ENCODE results near the gene NUP107.
A peak's percentile ranks its signal among the peaks of the same experiment; 100 is the strongest.

The NUP107 gene

DNA sequence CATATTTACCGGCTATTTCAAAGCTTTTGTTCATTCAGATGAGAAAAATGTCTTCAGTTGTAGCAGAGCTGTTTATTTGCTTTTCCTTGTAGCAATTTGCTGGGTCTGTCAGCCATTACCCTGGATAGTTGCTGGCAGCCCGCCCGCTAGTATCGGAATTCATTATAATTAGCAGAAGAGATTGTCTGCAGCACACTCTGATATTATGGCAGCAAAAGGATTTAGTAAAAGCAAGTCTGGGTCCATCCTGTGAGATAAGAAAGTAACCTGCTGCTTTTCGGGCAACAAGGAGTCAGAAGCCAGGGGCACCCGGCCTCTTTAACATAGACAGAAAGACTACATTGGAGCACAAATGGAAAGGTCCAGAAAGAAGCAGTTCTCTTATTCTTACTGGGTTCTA, 53.1 kb downstream of the NUP107 start:
- no peak for DNase-seq (ENCODE audit: low spot score)

DNA sequence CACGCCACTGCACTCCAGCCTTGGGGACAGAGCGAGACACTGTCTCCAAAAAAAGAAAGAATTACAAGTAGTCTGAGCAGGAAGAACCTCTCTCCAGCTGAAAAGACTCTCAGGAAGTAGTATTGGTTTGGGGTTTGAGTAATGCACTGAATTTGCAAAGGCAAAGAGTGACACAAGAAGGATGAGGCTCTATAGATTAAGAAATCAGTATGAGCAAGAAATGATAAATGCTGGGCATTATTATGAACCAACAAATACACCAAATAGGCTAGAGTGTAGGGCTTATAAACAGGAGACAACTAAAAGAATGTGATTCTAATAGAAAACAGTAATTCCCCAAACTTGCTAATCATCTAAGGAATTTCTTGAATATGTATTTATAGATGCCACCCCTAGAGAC, 56.6 kb downstream of the NUP107 start:
- no peak for DNase-seq (ENCODE audit: low spot score)

DNA sequence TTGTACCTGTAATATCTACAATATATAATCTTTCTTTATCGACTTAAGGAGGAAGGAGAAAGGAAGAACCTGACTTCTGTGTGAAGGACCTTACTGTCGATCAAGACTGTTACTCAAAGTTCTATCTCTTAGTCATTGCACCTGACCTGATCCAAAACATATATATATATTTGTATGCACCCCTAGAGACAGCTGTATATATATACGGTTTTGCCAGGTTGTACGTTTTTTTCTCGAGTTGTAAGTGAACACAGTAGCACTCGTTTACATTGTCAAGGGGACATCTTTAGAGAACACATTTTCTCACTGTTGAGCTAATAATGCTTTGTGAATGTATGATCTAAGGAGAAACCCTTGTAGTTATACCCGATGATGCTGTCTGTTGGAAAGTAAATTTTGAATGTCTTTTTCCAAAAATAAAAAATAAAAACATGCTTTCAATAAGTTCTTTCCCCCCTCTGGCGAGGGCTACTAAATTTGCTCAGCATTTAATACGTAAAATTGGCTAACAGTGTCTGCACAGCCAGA, 58.7 kb downstream of the NUP107 start:
- no peak for DNase-seq (ENCODE audit: low spot score)

DNA sequence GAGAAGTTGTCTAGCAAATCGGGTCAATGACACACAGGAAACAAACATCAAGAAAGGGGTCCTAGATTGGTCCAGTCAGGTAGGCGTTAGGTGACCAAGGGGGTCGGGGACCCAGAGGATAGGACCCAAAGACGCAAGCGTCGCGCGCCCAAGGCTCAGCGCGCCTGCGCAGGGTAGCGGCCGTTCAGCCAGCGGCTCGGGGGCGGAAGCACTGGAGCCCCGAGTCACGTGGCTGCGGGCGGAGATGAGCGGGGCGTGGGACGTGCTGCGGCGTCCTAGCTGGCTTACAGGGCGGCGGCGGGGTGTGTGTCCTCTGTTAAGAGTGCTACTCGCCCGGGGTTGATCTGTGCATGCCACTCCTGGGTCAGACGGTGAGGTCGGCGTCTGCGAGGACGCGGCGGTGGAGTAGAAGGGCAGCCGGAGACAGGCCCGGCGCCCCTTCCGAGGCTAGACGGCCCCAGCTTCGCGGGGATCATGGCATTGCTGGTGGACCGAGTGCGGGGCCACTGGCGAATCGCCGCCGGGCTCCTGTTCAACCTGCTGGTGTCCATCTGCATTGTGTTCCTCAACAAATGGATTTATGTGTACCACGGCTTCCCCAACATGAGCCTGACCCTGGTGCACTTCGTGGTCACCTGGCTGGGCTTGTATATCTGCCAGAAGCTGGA, 59.3 kb downstream of the NUP107 start, which contains the start of gene SLC35E3:
TSS of gene SLC35E3 (plus strand) at position 273 of the 668 bp plus-strand sequence. CDS start at position 475, 202 bp downstream.
- peak; percentile 93 for DNase-seq (ENCODE audit: low spot score)

DNA sequence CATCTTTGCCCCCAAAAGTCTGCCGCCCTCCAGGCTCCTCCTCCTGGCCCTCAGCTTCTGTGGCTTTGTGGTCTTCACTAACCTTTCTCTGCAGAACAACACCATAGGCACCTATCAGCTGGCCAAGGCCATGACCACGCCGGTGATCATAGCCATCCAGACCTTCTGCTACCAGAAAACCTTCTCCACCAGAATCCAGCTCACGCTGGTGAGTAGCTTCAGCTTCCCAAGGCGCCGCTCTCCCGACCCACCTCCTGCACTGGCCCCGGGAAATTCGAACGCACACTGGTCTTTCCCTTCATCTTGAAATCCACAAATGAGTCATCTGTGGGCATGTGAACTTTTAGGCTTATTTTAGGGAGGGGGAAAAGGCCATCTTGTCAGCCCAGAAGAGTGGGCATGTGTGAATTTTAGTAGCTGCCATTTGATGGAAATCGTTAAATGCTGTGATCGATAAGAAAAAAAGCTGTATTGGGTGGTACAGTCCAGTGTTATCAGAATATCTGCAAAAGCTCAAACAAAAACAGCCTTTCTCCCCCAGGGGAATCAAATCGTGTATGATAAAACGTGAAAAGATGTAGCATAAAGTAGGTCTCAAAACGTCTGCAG, 59.9 kb downstream of the NUP107 start:
- DNase-seq (ENCODE audit: low spot score): peak; percentile 54

DNA sequence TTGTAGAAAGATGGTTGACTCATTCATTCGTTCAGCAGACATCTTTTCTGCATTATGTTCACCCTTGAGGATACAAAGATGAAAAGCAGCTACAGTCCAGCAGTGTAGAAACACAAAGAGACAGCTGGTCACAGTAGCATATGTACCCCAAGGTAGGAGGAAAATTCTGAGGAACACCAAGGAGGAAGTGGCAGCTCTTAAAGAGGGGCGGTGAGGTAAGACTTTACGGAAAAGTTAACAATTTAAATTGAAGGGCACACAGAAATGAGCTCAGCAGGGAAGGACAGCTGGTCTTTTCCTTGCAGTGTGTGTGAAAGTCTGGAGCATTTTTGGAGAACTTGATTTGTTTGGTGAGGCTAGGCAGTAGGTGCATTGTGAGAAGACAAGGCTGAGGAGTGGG, 62.7 kb downstream of the NUP107 start:
- no peak for DNase-seq (ENCODE audit: low spot score)

DNA sequence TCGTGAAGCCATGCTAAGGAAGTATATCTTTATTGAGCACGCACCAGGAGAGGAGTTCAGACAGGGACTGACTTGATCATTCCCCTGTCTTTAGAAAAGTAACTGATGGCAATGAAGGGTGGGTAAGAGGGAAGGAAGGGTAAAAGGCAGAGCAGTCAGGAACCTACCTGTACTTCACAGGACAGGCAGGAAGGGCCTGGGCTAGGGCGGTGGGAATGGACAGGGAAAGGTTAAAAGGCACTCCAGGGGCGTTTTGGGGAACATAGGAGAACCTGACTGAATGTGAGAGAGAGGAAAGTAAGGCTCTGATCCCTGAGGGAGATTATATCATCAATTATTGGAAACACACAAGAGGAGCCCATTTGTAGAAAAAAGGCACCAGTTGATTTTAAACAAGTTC, 63.1 kb downstream of the NUP107 start:
- no peak for DNase-seq (ENCODE audit: low spot score)

DNA sequence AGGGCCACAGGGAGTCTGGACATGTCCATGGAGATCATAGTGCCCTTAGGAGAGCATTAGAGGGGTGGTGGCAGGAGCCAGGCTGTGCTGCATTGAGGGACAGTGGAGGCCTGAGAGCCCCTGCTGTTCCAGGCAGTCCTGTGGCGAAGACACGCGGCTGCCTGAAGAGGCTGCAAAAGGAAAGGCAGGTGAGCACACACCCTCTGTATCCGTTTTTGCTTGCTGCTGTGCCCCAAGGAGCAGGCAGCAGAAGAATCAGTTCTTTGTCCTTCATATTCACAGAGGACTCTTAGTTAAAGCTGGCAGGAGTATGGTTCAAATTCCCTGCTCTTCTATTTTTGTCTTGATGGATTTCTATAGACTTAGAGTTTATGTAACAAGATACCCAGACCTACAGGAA, 63.7 kb downstream of the NUP107 start:
- DNase-seq (ENCODE audit: low spot score): peak; percentile 56

DNA sequence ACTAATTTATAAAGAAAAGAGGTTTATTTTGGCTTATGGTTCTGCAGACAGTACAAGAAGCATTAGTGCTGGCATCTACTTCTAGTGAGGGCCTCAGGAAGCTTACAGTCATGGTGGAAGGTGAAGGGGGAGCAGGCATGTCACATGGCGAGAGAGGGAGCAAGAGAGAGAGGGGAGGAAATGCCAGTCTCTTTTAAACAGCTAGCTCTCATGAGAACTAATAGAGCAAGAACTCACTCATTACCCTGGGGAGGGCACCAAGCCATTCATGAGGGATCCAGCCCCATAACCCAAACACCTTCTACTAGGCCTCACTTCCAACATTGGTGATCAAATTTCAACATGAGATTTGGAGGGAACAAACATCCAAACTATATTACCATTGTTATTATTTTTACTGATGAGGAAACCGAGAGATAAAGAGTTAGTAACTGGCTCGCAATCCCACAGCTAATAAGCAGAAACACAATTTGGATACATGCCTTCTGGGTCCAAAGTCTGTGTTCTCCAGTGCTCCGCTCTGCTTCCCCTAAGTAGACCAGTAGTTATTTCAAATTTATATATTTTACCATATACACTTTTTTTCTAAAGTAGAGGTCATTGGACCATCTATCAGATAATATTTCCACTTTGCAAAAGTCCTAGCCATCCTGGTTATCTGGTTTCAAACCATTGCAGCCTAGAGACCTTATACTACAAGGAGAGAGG, 68.9 kb downstream of the NUP107 start:
- DNase-seq (ENCODE audit: low spot score): no peak

DNA sequence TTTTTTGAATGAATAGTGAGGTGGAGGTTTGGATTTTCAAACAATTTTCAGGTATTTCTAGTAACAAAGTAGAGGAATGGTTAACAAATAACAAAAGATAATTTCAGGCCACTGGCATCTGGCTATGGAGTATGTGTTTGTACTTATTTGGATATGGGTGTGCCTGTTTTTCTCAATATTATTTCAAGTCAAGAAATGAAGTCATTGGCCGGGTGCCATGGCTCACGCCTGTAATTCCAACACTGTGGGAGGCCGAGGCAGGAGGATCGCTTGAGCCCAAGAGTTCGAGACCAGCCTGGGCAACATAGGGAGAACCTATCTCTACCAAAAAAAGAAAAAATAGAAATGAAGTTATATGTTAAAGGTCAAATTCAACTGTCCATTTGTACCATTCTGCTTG, 73.1 kb downstream of the NUP107 start:
- DNase-seq (ENCODE audit: low spot score): no peak

DNA sequence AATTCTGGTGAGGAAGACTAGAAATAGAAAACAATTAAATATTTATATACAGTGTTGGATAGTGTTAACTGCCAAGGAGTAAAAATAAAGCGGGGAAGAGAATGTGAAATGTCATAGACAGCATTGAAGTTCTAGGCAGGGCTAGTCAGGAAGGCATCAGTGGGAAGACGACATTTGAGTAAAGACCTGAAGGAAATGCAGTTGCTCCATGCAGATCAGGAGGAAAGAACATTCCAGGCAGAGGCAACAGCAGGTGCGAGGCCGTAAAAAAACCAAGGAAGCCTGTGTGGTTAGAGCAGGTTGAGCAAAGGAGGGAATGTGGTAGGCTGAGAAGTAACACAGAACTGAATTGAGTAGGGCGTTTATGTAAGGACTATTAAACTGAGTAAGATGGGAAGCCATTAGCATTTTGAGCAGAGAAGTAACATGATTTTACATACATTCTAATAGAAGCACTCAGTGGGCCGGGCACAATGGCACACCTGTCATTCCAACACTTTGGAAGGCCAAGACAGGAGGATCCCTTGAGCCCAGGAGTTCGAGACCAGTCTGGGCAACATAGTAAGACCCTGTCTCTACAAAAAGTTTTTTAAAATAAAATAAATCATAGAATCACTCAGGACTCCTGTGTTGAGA, 74.1 kb downstream of the NUP107 start:
- no peak for DNase-seq (ENCODE audit: low spot score)

DNA sequence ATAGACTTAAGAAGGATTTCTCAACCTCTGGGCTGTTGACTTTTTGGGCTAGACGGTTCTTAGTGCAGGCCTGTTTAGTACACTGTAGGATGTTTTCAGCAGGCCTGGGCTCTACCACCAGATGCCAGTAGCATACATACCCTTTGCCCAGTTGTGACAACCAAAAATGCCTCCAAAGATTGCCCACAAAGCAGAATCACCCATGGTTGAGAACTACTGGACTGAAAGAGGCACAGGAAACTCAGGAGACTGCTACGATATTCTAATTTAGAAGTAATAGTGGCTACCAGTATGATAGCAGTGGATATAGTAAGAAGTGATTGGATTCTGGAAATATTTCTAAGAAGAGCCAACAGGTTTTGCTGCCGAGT, 74.6 kb downstream of the NUP107 start:
- no peak for DNase-seq (ENCODE audit: low spot score)

DNA sequence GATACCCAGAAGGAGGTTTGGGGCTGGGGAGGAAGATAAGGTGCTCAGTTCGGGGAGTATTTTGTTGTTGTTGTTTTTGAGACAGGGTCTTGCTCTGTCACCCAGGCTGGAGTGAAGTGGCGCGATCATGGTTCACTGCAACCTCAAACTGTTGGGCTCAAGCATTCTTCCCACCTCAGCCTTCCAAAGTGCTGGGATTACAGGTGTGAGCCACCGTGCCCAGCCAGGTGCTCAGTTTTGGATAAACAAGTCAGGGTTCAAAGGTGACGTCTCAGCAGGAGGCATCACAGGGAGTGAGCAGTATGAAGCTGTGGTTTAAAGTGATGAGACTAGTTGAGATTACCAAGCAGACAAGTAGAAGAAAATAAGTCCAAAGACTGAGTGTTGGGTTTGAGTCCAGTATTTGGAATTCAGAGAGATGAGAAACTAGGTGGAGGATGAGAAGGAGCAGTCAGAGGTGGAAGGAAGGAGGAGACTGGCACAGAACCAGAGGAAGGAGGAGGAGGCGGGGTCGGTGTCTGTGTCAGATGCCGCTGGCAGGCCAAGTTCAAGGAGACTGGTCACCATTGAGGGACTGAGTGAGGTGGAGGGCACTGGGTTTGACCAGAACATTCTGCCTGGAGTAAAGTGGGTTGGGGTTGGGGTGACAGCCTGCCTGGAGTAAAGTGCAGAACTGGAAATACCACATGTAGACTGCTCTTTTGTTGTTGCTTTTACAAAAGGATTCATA, 75.3 kb downstream of the NUP107 start:
- no peak for DNase-seq (ENCODE audit: low spot score)

DNA sequence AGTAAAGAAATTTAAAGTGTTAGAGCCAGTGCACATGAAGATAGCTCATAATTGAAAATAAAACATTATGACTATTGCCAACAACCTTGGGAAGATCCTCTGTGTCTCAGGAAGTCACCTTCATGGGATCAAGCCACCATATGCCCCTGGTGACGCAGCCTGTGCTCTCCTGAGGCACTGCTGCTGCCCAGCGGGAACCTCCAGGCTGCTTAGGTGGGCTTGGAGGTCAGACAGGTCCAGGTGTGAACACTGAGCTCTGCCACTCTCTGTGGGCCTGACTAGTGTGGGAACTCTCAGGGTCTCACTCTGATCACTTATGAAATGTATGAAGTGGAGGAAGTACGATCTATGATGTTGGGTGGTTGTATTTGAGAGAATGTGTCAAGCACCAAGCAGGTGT, 75.9 kb downstream of the NUP107 start:
- no peak for DNase-seq (ENCODE audit: low spot score)

DNA sequence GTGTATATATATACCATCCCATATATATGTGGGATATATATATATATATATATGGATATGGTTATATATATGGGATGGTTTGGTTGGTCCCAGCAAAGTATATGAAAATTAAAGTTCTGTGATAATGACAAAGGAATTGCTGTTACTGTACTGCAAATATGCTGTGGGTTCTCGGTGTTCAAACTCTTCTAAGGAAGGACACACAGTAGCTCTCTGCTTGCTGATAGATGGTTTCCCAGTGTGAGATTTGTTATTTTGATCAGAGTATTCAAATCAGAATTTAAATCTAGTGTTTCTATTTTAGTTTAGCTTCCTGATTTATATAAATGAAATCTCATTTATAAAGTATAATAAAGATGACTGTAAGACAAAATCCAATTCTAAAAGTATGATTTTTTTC, 78.9 kb downstream of the NUP107 start:
- no peak for DNase-seq (ENCODE audit: low spot score)

DNA sequence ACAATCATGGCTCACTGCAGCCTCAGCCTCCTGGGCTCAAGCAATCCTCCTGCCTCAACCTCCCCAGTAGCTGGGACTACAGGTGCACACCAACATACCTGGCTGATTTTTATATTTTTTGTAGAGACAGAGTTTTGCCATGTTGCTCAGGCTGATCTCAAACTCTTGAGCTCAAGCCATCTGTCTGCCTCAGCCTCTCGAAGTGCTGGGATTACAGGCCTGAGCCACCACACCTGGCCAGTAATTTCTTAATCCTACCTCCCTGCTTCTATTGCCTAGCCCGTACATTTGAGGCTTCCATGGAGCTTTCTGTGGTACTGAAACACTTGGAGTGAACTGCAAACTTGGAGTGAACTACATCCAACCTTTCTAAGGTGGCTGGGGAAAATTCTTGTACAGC, 79.9 kb downstream of the NUP107 start:
- no peak for DNase-seq (ENCODE audit: low spot score)

DNA sequence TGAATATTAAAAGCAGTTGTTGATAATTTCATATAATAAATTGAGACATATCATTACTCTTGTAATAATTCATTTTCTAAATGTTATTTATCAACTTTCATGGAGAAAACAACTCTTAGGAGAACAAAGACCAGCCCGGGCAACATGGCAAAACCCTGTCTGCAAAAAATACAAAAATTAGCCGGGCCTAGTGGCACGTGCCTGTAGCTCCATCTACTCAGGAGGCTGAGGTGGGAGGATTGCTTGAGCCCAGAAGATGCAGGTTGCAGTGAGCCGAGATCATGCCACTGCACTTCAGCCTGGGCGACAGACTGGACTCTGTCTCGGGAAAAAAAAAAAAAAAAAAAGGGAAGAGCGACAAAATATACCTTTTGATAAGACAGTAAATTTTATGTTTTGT, 80.4 kb downstream of the NUP107 start:
- no peak for DNase-seq (ENCODE audit: low spot score)

DNA sequence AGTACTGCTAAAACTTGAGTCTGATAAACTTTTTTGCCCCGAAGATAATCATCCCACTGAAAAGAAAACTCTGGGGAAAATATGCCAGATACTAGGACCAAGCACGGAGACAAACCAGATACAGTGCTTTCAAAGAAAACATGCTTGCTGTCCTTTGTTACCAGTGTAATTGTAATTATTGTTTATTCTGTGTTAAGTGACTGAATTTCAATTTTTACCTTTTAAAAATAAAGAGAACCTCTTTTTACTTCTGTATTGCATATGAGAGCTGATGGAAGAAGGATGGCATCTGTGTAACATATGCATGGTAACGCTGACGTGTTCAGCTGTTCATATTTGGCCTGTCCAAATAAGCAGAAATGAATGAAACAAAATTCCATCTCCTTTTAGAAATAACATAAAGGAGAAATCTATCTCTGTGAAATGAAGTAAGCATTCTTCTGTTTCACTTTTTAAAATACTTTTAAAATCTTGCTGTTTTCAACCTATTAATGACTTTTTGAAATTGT, 81.7 kb downstream of the NUP107 start:
- DNase-seq (ENCODE audit: low spot score): no peak

DNA sequence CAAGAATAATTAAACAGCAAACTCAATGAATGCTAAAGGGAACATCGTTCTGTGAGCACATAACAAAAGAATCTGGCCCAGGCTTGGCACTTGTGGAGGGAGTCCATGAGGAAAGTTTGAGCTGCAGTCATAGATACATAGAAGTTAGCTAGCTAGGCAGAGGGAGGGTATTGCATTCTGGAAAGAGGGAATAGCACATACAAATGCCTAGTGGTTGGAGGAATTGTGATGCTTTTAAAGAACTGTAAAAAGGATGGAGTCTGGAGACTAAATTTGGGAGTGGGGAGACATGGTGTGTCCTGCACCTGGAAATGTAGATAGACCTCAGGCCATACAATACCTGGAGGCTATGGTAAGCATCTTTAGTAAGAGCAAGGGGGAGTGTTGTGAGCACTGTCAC, 83.2 kb downstream of the NUP107 start:
- no peak for DNase-seq (ENCODE audit: low spot score)

DNA sequence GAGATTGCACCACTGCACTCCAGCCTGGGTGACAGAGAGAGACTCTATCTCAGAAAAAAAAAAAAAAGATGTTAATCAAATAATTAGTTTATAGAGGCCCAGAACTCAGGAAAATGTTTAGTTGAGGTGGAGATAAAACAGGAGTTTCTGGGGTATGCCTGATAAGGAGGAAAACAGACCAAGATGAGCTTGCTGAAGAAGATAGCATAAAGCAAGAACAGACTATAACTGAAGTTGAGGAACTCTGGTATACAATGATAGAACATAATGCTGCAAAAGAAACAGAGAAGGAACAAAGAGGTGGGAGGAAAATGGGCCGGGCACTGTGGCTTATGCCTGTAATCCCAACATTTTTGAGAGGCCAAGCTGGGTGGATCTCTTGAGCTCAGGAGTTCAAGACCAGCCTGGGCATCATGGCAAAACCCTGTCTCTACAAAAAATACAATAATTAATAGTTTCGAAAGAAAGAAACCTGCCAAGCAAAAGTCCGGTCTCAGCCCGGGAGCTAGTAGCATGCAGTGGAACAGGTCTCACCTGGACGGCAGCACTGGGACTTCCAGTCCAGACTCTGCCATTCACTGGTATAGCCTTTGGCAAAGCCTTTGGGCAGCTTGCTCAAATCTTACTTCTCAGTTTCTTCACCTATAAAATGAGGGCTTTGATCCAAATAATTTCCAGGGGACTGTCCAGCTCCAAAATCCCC, 84.6 kb downstream of the NUP107 start:
- DNase-seq (ENCODE audit: low spot score): no peak

DNA sequence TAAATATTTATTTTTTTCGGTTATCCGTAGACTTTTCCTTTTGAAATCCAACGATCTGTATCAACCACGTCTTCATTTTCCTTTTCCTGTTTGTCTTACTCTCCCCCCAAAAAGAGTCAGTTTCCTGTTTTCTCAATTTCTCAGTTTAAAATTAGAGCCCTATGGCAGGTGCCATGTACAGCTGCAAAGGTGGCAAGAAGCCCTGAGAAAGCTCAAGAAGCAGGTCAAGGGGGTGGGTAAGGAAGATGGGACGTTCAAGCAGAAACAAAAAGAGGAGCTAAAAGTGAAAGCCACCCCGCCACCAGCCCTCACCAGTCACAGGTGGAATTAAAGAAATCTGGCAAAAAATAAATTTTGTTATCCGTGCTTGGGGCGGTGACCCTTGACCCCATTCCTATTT, 85.9 kb downstream of the NUP107 start:
- DNase-seq (ENCODE audit: low spot score): no peak

Measured in globus pallidus (tissue), 1 donor.